GM12864 (cell line): Measurements from ENCODE around the gene PCGF3.
A peak's percentile ranks its signal among the peaks of the same experiment; 100 is the strongest.

Source experiments
- DNase-seq: peaks from one replicate; pipeline ENCODE4 v3.0.0-alpha.2; 2011; ENCODE audit warnings: low read depth
- H3K4me3 ChIP-seq: 2 replicates; pipeline ENCODE4 v1.5.1; 2011; ENCODE audit warnings: mild to moderate bottlenecking, low read depth, low read length, control low read depth
- TF ChIP-seq, protein P1 (sequence below): IDR thresholded peaks from 2 replicates; pipeline ENCODE4 v1.5.1; 2011; ENCODE audit warnings: low read depth, mild to moderate bottlenecking, moderate library complexity, low read length, control low read depth, inconsistent platforms; ENCODE audit errors: missing control alignments

The PCGF3 gene

DNA sequence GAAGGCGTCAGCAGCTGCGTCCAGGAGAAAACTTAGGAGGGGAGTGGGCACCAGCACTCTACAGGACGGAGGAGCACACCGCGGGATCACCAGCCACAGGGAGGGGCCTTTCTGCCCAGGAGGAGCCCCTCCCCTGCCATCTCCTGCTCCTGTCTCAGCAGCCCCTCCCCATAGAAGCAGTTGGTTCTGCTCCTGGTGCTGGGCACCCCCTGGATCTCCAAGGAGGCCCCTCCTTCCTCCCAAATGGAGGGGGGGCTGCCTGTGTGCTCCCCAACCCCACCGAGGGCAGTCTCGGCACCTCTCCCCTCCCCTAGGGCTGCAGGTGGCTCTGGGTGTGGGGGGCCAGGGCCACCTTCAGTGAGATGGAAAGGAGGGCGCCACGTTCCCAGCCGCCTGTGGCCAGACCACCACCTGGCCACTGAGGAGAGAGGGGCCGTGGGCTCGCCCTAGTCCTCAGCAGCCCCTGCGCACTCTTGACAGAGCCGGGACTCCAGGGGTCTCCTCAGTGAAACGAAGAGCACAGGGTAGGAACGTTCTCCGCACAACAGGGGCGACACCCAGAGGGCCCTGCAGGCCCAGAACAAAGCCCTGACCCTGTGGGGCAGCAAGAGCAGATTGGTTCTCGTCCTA is 82.5 kb downstream of the PCGF3 start:
- H3K4me3 ChIP-seq: no peak overlapping the region
- TF ChIP-seq, protein P1, sequence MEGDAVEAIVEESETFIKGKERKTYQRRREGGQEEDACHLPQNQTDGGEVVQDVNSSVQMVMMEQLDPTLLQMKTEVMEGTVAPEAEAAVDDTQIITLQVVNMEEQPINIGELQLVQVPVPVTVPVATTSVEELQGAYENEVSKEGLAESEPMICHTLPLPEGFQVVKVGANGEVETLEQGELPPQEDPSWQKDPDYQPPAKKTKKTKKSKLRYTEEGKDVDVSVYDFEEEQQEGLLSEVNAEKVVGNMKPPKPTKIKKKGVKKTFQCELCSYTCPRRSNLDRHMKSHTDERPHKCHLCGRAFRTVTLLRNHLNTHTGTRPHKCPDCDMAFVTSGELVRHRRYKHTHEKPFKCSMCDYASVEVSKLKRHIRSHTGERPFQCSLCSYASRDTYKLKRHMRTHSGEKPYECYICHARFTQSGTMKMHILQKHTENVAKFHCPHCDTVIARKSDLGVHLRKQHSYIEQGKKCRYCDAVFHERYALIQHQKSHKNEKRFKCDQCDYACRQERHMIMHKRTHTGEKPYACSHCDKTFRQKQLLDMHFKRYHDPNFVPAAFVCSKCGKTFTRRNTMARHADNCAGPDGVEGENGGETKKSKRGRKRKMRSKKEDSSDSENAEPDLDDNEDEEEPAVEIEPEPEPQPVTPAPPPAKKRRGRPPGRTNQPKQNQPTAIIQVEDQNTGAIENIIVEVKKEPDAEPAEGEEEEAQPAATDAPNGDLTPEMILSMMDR: no peak
- DNase-seq: no peak

DNA sequence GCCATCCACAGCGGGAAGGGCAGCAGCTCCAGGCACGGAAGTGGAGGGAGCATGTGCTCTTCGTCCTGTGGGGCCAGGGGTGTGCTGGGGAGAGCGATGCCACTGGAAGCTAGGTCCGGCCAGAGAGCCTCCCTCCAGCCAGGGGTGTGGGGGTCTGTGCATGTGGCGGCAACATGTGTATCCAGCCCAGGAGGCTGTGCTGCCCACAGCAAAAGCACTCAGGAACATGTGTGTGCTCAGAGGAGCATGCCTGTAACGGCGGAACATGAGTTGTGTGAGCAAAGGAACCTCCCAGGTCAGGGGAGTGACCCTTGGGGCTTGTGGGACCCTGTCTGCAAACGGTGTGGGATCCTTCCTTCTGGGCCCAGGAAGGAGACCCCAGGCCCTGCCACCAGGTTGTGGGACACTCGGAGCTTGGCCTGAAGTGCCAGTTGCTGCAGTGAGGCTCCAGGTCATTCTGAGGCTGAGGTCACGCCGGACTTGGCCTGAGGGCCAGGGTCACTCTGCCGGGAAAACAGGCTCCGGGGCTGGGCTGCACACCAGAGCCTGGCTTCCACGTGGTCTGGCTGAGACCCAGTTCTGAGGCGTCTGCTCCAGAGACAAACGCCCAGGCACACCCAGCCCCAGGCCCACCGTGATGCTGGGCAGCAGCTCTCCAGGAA is 83.1 kb downstream of the PCGF3 start:
- no peak overlapping the region for H3K4me3 ChIP-seq

DNA sequence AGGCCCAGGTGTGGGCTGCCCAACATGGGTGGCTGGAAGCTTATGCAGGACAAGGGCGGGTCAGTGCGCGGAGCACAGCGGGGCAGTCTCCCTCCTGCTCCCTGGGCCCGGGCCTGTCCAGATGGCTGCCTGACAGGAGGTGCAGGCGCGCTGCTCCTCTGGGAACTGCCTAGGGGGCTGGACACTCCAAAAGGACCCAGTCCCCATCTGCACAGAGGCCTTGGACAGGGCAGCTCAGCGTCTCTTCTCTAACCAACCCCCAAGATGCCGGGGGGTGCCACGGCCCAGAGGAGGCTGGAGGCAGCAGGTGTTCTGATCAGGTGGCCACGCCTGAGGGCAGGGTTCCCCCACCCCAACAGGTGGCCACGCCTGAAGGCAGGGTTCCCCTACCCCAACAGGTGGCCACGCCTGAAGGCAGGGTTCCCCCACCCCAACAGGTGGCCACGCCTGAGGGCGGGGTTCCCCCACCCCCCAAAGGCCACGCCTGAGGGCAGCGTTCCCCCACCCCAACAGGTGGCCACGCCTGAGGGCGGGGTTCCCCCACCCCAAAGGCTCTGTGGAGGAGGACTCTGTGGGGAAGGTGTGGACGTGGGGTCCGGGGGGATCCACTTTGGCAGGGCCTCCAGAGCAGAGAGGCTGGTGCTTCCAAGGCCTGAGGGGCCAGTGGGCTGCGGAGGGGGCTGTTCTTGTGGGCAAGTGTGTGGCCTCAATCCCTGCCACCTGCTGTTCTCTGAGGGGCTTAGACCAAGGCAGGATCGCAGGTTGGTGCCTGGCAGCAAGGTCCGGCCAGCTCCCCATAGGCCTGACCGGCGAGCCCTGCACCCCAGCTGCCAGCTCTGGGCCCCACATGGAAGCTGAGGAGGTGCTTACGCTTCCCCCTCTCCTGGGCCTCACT is 84.2 kb downstream of the PCGF3 start:
- TF ChIP-seq, protein P1: no peak
- DNase-seq: no peak
- no peak overlapping the region for H3K4me3 ChIP-seq

More for the DNA sequence above, 83.1 kb downstream of the PCGF3 start:
- TF ChIP-seq, protein P1: no peak
- no peak for DNase-seq

DNA sequence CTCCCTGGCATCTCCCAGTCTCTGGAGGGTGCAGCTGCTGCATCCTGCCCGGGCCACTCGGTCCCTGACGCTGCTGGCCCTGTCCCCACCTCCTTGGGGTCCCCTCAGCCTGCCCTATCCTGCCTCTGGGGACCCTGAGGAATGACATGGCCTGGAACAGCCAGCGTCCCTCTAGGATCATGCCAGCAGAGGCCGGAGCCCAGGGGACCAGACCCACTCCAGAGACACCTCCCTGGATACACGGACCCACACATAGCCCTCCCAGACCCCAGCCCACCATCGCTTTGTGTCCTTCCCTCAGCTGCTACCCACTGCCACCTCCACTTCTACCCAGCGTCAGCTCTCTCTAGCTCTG is 84.8 kb downstream of the PCGF3 start:
- TF ChIP-seq, protein P1: no peak
- no peak for DNase-seq

DNA sequence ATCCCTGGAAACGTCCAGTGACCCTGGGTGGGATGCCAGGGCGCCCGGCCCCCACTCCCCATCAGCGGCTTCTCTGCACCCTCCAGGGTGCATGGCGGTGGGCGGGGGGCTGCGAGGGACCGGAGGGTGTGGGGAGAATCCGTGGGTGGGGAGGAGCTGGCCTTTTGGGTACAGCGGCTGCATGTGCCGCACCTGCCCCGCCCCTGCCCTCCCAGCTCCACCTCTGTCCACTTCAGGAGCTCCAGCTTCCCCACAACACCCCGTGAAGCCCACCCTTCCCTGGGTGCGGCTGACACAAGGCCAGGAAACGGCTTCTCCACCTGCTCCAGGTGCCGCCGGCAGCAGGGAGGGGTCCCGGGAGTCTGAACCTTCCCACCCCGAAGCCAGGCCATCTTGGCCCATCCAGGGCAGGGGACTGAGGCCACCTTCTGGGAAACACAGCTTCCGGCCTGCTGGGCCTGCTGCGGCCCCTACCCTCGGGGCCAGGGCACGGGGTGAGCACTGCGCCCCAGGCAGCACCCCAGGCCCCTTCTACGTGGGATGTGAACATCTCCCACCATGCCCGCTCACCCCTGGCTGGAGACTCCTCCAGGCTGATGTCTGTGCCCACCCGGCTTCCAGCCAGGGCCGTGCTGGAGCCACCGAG is 85.7 kb downstream of the PCGF3 start:
- DNase-seq: no peak
- no peak overlapping the region for H3K4me3 ChIP-seq
- TF ChIP-seq, protein P1: no peak

More for the DNA sequence above, 84.8 kb downstream of the PCGF3 start:
- H3K4me3 ChIP-seq: no peak overlapping the region

DNA sequence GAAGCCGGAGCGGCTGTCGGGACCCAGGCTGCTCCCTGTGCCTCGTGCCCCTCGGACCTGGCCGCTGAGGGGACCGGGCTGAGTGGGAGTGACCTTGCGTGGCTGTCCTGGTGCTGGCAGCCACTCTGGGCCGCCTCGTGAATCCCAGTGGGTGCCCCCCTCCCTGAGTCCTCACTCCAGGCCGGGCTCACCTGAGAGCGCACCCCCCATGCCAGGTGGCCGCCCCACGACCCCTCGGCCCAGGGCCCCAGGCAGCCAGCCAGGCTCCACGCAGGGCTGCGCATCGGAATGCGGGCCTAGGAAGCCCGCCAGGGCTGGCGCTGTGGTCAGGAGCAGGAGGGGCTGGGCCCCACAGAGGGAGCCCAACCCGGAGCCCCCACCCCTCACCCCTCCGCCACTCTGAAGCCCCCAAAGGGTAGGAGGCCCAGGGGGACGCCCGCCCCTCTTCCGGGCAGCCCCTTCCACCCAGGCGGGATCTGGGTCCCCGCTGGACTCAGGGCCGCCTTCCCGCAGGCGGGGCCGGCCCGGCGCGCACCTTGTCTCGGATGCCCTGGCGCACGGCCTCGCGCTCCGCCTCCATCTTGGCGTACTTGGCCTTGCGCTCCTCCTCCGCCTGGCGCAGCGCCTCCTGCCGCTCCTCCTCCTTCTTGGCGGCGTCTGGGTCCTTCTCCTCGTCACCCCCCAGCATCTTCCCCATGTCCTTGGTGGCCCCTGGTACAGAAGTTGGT is 86.4 kb downstream of the PCGF3 start:
- no peak for DNase-seq
- TF ChIP-seq, protein P1: peak; percentile 4
- peak overlapping the region; percentile 29 for H3K4me3 ChIP-seq
